SK-MEL-5 (cell line): ENCODE data around the gene MEX3A. TPM values are rescaled to one million over a fixed set of nuclear protein-coding genes. Genes with fewer than 3 reads are reported as not detected.
A peak's percentile ranks its signal among the peaks of the same experiment; 100 is the strongest.
"Not testable (repeated sequence)": the region's sequence is repeated elsewhere in the genome, so short reads cannot be mapped to it uniquely, and the experiment has no call there.

Experiments used
- DNase-seq: peaks from one replicate; pipeline ENCODE4 v3.0.0-alpha.2; 2016; ENCODE audit warnings: low read depth, low spot score
- in situ Hi-C: cut with HindIII; loops from 2 replicates; pipeline ENCODE4 v1.10.0; 2016; ENCODE audit warnings: low sequenced_read_pairs, high pct_unique_total_duplicates, low pct_unique_long_range_greater_than_20kb
- total RNA-seq: library from RNA; depleted of rRNA; stranded (reverse); fragments of >200 nt; shearing (Covaris generic); gene quantifications from 2 replicates; pipeline ENCODE4 v1.2.3, GENCODE V29; 2014; rRNA removed

Gene MEX3A
- total RNA-seq, 1 experiment from 2014 or later: 3.4 TPM

GRCh38 chr1:156052862-156053767 lies 29.1 kb downstream of the MEX3A start:
- DNase-seq: peak; percentile 72
- in situ Hi-C loops: no loop called here

GRCh38 chr1:156051011-156051725 lies 31.1 kb downstream of the MEX3A start:
- in situ Hi-C loops: no loop called here
- DNase-seq: no peak

- no peak for DNase-seq
- in situ Hi-C loops: no loop called here
Measured at GRCh38 chr1:156050376-156050775, 31.9 kb downstream of the MEX3A start.

- in situ Hi-C loops: no loop called here
Measured at GRCh38 chr1:156048663-156049258, 33.5 kb downstream of the MEX3A start.

GRCh38 chr1:156045076-156045475 lies 37.2 kb downstream of the MEX3A start:
- DNase-seq: no peak
- in situ Hi-C loops: no loop called here

More at GRCh38 chr1:156048663-156049258, 33.5 kb downstream of the MEX3A start:
- DNase-seq: no peak

GRCh38 chr1:156042828-156043227 lies 39.4 kb downstream of the MEX3A start:
- in situ Hi-C loops: no loop called here
- no peak for DNase-seq

GRCh38 chr1:156034991-156035390 lies 47.3 kb downstream of the MEX3A start:
- in situ Hi-C loops, DNase-seq: not testable (repeated sequence)

GRCh38 chr1:156033011-156033410 lies 49.3 kb downstream of the MEX3A start:
- in situ Hi-C loops: no loop called here
- DNase-seq: no peak

- in situ Hi-C loops: no loop called here
Measured at GRCh38 chr1:156026588-156026987, 55.7 kb downstream of the MEX3A start.

GRCh38 chr1:156025876-156026275 lies 56.4 kb downstream of the MEX3A start:
- in situ Hi-C loops: no loop called here
- DNase-seq: peak; percentile 82

More at GRCh38 chr1:156026588-156026987, 55.7 kb downstream of the MEX3A start:
- DNase-seq: no peak

GRCh38 chr1:156024801-156025200 lies 57.5 kb downstream of the MEX3A start:
- in situ Hi-C loops: no loop called here
- no peak for DNase-seq

Other genes with a start within 250 kb of the MEX3A start
- gene GON4L, start 225.3 kb downstream of the MEX3A start, total RNA-seq: 15.9 and 16.7 TPM in 2 replicates
- 1.9 and 2.2 TPM in 2 replicates for gene SYT11, start 222.9 kb downstream of the MEX3A start, total RNA-seq
- gene RIT1, start 171.1 kb downstream of the MEX3A start, total RNA-seq: 18.2 and 21.6 TPM in 2 replicates
- gene KHDC4, start 148.1 kb downstream of the MEX3A start, total RNA-seq: 28.1 and 32.1 TPM in 2 replicates
- gene RXFP4, start 140.8 kb downstream of the MEX3A start, total RNA-seq: not detected in 2 replicates
- 96.1 and 101 TPM in 2 replicates for gene ARHGEF2, start 103.9 kb downstream of the MEX3A start, total RNA-seq
- 350 and 401 TPM in 2 replicates for gene SSR2, start 61.5 kb downstream of the MEX3A start, total RNA-seq
- 22.7 and 23.3 TPM in 2 replicates for gene UBQLN4, start 28.7 kb downstream of the MEX3A start, total RNA-seq
- gene LAMTOR2, start 27.7 kb downstream of the MEX3A start, total RNA-seq: 56.1 and 61.7 TPM in 2 replicates
- gene RAB25, start 21.3 kb downstream of the MEX3A start, total RNA-seq: not detected in 2 replicates
- gene LMNA, start 32.2 kb upstream of the MEX3A start, total RNA-seq: 515 and 576 TPM in 2 replicates
- 0.11 and 1.3 TPM in 2 replicates for gene SEMA4A, start 71.1 kb upstream of the MEX3A start, total RNA-seq
- 26.0 and 26.6 TPM in 2 replicates for gene SLC25A44, start 111.6 kb upstream of the MEX3A start, total RNA-seq
- 60.3 and 64.4 TPM in 2 replicates for gene PMF1, start 130.5 kb upstream of the MEX3A start, total RNA-seq
- 0.48 TPM in 1 of 2 replicates, not detected in the other for gene BGLAP, start 159.7 kb upstream of the MEX3A start, total RNA-seq
- gene PAQR6, start 165.6 kb upstream of the MEX3A start, total RNA-seq: 0.13 and 0.32 TPM in 2 replicates
- 77.5 and 80.5 TPM in 2 replicates for gene SMG5, start 200.4 kb upstream of the MEX3A start, total RNA-seq
- 0.96 and 1.0 TPM in 2 replicates for gene TMEM79, start 201.9 kb upstream of the MEX3A start, total RNA-seq
- gene GLMP, start 213.2 kb upstream of the MEX3A start, total RNA-seq: 408 and 450 TPM in 2 replicates
- gene VHLL, start 216.8 kb upstream of the MEX3A start, total RNA-seq: 0.27 TPM in 1 of 2 replicates, not detected in the other